SU-DHL-6 (cell line): ENCODE measurements around the gene SMAD1.

ENCODE experiments used
- H2AFZ ChIP-seq: fragments of 200-600 bp; sonication (generic); 2 replicates; pipeline ENCODE4 v1.6.1; 2014; ENCODE audit warnings: low read depth, mild to moderate bottlenecking, moderate library complexity, mixed read lengths, antibody characterized with exemption, low read length; ENCODE audit not compliant: severe bottlenecking
- H3F3A ChIP-seq: fragments of 200-600 bp; shearing (Covaris generic); 2 replicates; pipeline ENCODE4 v1.6.0; 2016; ENCODE audit warnings: antibody characterized with exemption, mild to moderate bottlenecking; ENCODE audit not compliant: insufficient read depth
- H3K27ac ChIP-seq: fragments of 200-600 bp; sonication (generic); 2 replicates; pipeline ENCODE4 v1.5.1; 2016; ENCODE audit warnings: low read depth, mild to moderate bottlenecking, low read length, moderate library complexity, mixed read lengths
- H3K27me3 ChIP-seq: fragments of 200-600 bp; sonication (generic), shearing (Covaris generic); 2 replicates; pipeline ENCODE4 v1.6.0; 2014; ENCODE audit warnings: mild to moderate bottlenecking, low read length
- H3K36me3 ChIP-seq: fragments of 200-600 bp; sonication (generic); 2 replicates; pipeline ENCODE4 v1.6.1; 2014; ENCODE audit warnings: mild to moderate bottlenecking, low read length, mixed read lengths
- H3K4me2 ChIP-seq: fragments of 300-600, 200-600 bp; shearing (Covaris generic), sonication (generic); 2 replicates; pipeline ENCODE4 v1.6.0; 2014; ENCODE audit warnings: low read length, low read depth, mild to moderate bottlenecking; ENCODE audit not compliant: poor library complexity, severe bottlenecking
- H3K4me3 ChIP-seq: fragments of 200-600 bp; sonication (generic); 2 replicates; pipeline ENCODE4 v1.5.1; 2014; ENCODE audit warnings: antibody characterized with exemption, low read length, mild to moderate bottlenecking, mixed read lengths; ENCODE audit not compliant: insufficient read depth, poor library complexity, severe bottlenecking
- H3K79me2 ChIP-seq: fragments of 200-600 bp; sonication (generic); 2 replicates; pipeline ENCODE4 v1.6.1; 2014; ENCODE audit warnings: mild to moderate bottlenecking, low read length, moderate library complexity; ENCODE audit not compliant: insufficient read depth
- H3K9ac ChIP-seq: fragments of 200-600 bp; sonication (generic); 2 replicates; pipeline ENCODE4 v1.7.0; 2014; ENCODE audit warnings: mild to moderate bottlenecking, low read length
- H3K9me2 ChIP-seq: fragments of 200-600 bp; sonication (generic); replicated peaks from 2 replicates; pipeline ENCODE4 v1.6.1; 2014; ENCODE audit warnings: low read length; ENCODE audit not compliant: insufficient read depth
- H3K9me3 ChIP-seq: fragments of 200-600 bp; sonication (generic); 2 replicates; pipeline ENCODE4 v1.6.1; 2014; ENCODE audit warnings: low read length, mixed read lengths; ENCODE audit not compliant: insufficient read depth
- H4K20me1 ChIP-seq: fragments of 200-600 bp; sonication (generic); 2 replicates; pipeline ENCODE4 v1.6.1; 2014; ENCODE audit warnings: low read depth, mild to moderate bottlenecking, antibody characterized with exemption, low read length, moderate library complexity, mixed read lengths
- EZH2phosphoT487 ChIP-seq: fragments of 200-600 bp; sonication (generic), shearing (Covaris generic); conservative IDR thresholded peaks from 2 replicates; pipeline ENCODE4 v1.6.1; 2018; ENCODE audit warnings: mild to moderate bottlenecking, antibody characterized with exemption, low read length, moderate library complexity, mixed read lengths
- TF ChIP-seq, protein P1 (sequence below): fragments of 200-600 bp; sonication (generic); IDR thresholded peaks from one replicate; pipeline ENCODE4 v1.5.1; 2017; ENCODE audit warnings: antibody characterized with exemption, mild to moderate bottlenecking, low read length, moderate library complexity; ENCODE audit not compliant: insufficient read depth, poor library complexity, severe bottlenecking

SMAD1 gene

DNA sequence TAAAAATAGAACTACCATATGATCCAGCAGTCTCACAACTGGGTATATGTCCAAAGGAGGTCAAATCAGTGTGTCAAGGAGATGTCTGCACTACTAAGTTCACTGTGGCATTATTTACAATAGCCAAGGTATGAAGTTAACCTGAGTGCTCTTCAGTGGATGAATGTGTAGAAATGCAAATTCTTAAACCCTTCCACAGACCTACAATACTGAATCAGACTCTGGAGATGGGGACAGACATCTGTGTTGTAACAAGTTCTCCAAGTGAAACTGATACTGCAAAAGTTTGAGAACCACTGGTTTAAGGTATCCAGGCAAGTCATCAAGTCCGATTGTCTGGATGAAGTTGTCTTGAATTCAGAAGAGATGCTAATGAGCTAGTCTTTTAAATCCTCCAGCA is 38.5 kb downstream of the SMAD1 start:
- Histone ChIP-seq H3K4me3 (no peak overlapping the region), H2AFZ (no peak overlapping the region), H3K9ac (no peak overlapping the region), H3K36me3 (no peaks in the 10 kb centered on the region), H3K27ac (no peak overlapping the region), H3K27me3 (no peaks in the 10 kb centered on the region), H3K79me2 (no peaks in the 10 kb centered on the region), H3K4me2 (peak overlapping the region; percentile 11), H3K9me3 (no peaks in the 10 kb centered on the region), H3K9me2 (no peaks in the 10 kb centered on the region), H3F3A (no peaks in the 10 kb centered on the region), H4K20me1 (no peaks in the 10 kb centered on the region)
- TF ChIP-seq, protein P1, sequence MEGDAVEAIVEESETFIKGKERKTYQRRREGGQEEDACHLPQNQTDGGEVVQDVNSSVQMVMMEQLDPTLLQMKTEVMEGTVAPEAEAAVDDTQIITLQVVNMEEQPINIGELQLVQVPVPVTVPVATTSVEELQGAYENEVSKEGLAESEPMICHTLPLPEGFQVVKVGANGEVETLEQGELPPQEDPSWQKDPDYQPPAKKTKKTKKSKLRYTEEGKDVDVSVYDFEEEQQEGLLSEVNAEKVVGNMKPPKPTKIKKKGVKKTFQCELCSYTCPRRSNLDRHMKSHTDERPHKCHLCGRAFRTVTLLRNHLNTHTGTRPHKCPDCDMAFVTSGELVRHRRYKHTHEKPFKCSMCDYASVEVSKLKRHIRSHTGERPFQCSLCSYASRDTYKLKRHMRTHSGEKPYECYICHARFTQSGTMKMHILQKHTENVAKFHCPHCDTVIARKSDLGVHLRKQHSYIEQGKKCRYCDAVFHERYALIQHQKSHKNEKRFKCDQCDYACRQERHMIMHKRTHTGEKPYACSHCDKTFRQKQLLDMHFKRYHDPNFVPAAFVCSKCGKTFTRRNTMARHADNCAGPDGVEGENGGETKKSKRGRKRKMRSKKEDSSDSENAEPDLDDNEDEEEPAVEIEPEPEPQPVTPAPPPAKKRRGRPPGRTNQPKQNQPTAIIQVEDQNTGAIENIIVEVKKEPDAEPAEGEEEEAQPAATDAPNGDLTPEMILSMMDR: no peak
- no peak for TF ChIP-seq EZH2phosphoT487

DNA sequence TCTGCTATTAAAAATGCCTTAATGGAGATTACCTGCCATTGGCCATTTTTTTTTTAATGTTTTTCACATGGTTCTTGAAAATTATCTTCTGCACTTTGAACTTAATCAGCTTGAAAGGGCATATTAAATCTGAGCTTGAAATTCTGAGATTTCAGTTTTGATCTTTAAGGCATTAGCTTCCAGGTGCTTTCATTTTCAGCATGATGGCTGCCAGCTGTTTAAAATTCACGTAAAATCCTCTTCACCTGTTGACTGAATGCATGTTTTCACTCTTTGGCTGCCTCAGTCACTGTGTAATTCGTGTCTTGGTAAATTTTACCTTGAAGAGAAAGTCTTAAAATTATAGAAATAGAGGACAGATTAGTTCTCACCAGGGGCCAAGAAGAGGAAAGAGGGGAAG is 39.6 kb downstream of the SMAD1 start:
- TF ChIP-seq, protein P1: no peak
- TF ChIP-seq EZH2phosphoT487: no peak

DNA sequence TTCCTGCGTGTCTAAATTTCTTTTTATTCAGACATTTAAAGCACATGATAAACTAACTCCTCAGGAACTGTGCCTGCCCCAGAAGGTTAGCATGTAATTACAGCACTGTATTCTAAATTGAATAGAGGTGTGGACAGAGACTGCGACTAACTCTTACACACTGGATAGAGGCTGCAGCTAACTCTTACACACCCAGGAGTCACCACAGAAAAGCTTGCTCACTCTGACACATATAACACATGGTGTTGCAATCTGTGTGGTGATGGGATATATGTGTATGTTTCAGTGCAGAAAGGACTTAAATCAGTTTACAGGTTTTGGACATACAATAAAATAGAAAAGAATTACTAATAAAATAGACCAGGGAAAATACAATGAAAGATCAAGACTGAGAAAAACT is 41.5 kb downstream of the SMAD1 start:
- H3K9ac ChIP-seq: no peak overlapping the region
- H3K4me3 ChIP-seq: no peak overlapping the region

More for the DNA sequence above, 39.6 kb downstream of the SMAD1 start:
- H3F3A ChIP-seq: no peaks in the 10 kb centered on the region
- no peak overlapping the region for H3K4me3 ChIP-seq
- no peaks in the 10 kb centered on the region for H3K9me2 ChIP-seq
- H3K36me3 ChIP-seq: no peaks in the 10 kb centered on the region
- no peaks in the 10 kb centered on the region for H3K9me3 ChIP-seq
- H3K4me2 ChIP-seq: peak overlapping the region; percentile 7
- H4K20me1 ChIP-seq: no peaks in the 10 kb centered on the region
- no peaks in the 10 kb centered on the region for H3K79me2 ChIP-seq
- no peak overlapping the region for H3K9ac ChIP-seq
- H3K27ac ChIP-seq: peak overlapping the region; percentile 27; the same call in 1 of the 2 replicates
- H3K27me3 ChIP-seq: no peaks in the 10 kb centered on the region
- no peak overlapping the region for H2AFZ ChIP-seq

More for the DNA sequence above, 41.5 kb downstream of the SMAD1 start:
- H3K27me3 ChIP-seq: no peaks in the 10 kb centered on the region
- no peak overlapping the region for H2AFZ ChIP-seq
- H3F3A ChIP-seq: no peaks in the 10 kb centered on the region
- H3K36me3 ChIP-seq: no peaks in the 10 kb centered on the region
- TF ChIP-seq EZH2phosphoT487: no peak
- TF ChIP-seq, protein P1: no peak
- no peaks in the 10 kb centered on the region for H4K20me1 ChIP-seq
- H3K9me3 ChIP-seq: no peaks in the 10 kb centered on the region
- no peaks in the 10 kb centered on the region for H3K9me2 ChIP-seq
- peak overlapping the region; percentile 39 for H3K4me2 ChIP-seq
- peak overlapping the region; percentile 59 for H3K27ac ChIP-seq
- H3K79me2 ChIP-seq: no peaks in the 10 kb centered on the region
